HL-60/S4 treated with phorbol 12-myristate 13-acetate at 8.2 ng/mL for 4 days and 3 days (cell line): Measurements from ENCODE around the gene RPL21.
"Not testable (repeated sequence)": the region's sequence is repeated elsewhere in the genome, so short reads cannot be mapped to it uniquely, and the experiment has no call there.

Source experiments
- in situ Hi-C: fragments of 300-500 bp; cut with MboI; formaldehyde crosslinking; loops from 2 replicates; pipeline ENCODE4 v1.15.0; 2022; ENCODE audit warnings: low sequenced_read_pairs

Gene RPL21

DNA sequence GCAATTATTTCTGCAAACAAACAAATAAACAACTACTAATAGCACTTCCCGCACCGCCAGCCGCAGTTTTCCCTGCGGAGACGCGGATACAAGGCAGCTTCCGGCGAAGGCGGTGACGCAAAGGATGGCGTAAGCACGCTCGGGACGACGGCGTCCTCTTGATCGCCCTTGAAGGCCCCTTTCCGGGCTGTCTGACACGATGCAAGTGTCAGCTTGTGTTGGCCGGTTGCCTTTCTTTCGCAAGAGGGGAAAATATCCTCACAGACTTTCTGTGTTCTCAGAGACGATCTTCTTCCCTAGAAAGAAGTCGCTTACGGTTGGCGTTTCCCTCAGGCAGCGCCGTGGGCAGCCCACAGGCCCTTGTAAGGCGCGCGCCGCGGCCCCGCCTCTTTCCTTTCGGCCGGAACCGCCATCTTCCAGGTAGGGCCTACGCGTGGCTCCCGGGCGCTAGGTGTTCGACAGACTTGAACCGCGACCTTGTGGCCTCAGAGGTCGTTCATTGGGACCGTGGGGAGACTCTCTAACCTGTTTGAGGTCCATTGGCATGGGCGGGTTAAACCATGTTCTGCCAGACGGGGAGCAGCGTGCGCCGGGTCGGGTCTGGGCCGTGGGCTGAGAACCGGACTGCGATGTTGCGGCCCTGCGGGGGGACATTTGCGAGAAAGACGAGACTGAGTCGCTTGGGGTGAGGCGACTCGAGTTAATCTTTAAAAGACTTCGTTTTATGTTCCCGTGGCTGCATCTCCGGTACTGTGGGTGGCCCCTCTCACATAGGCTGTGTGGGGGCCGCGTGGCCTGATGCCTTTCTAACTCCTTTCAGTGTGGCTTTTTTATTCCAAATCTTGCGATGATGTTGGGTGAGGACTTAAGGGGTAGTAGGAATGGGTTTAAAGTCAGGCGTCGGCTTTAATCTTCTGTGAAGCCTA, at the start of gene RPL21:
Gene RPL21, plus strand, starts transcription at position 393 of the 926 bp plus-strand sequence. CDS start 2,219 bp downstream, outside the sequence.
- in situ Hi-C loops = no loop called here

DNA sequence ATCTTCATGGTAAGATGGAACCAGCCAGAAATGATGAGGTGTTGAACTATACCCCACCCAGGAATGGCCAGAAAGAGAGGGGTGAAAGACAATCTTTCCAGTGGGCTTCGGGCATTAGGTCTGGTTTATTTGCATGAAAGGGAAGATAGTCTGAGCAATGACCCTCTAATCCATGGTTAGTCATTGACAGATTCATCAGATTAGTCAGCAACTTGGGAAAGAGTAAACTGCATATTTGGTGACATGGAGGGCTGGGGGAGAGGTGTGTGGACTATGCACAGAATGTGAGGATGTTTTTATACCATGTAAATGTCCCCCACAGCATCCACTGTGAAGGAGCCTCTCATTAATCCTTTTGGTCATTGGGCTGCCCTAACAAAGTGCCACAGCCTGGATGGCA, 49.7 kb upstream of the RPL21 start:
- in situ Hi-C loops = no loop called here

DNA sequence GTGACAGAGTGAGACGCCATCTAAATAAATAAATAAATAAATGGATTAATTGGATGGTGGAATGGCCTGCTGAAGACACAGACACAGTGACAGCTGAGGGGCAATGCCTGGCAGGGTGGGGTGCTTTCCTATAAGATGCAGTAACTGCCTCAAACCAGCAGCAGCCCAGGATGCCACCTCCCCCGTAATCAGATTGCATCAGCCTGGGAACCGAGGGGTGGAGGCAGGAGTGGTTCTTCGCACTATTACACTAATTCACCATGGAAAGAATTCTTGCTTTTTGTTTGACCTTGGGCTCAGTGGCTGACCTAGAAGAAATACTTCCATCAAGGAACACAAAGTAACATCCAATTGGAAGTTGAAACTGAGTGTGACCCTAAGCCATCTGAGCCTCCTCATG, 48.2 kb upstream of the RPL21 start:
- in situ Hi-C loops = no loop called here

DNA sequence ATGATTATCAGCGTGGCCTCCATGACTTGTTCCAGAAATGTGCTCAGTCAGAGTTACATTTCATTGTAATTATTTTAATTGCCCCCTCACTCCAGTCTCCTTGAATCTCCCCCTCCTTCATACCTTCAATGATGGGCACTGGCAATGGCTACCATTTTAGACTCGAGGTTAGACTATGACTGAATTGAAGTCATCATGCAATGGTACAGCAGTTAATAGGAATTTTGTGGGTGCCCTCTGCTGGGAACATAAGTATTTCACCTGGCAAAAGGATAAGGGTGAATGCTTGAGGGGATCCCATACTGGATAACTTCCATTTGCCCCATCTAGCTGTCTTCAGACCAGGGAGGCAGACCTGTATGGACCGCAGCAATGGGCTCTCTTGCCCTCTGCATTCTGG, 47.5 kb upstream of the RPL21 start:
- in situ Hi-C loops = no loop called here

DNA sequence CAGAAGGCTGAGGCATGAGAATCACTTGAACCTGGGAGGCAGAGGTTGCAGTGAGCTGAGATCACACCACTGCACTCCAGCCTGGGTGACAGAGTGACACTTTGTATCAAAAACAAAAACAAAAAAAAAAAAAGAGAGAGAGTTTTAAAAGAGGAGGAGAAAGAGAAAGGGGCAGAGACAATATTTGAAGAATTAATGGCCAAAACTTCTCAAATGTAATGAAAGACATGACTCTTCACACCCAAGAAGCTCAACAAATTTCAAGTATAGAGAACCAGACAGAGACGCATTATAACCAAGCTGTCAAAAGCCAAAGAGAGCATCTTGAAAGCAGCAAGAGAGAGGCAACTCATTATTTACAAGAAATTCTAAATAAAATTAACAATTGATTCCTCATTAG, 42.8 kb upstream of the RPL21 start:
- in situ Hi-C loops = no loop called here

DNA sequence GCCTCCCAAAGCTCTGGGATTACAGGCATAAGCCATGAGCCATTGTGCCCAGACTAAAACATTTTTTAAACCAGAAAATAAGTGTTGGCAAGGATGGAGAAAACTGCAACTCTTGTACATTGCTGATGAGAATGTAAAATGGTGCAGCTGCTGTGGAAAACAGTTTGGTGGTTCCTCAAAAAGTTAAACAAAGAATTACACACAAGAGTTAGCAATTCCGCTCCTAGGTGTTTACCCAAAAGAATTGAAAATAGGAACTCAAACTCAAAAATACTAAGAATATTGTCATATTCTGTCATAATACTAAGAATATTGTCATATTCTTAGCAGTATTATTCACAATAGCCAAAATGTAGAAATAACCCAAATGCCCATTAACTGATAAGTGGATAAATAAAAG, 40.1 kb upstream of the RPL21 start:
- in situ Hi-C loops = no loop called here

DNA sequence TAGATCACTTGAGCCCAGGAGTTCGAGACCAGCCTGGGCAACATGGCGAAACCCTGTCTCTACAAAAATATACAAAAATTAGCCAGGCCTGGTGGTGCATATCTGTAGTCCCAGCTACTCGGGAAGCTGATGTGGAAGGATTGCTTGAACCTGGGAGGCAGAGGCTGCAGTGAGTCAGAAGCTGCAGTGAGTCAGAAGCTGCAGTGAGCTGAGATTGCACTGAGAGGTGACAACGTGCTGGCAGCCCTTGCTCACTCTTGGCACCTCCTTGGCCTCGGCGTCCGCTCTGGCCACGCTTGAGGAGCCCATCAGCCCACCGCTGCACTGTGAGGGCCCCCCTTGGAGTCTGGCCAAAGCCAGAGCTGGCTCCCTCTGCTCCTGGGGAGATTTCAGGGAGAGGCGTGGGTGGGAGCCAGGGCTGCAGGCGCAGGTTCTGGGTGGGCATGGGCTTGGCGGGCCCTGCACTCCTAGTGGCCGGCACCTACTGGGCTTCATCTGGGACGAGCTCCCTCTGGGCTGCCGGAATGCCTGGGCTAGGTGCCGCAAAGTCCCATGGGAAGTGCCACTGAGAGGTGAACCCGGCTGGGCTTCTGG, 39.5 kb upstream of the RPL21 start:
- in situ Hi-C loops = no loop called here

DNA sequence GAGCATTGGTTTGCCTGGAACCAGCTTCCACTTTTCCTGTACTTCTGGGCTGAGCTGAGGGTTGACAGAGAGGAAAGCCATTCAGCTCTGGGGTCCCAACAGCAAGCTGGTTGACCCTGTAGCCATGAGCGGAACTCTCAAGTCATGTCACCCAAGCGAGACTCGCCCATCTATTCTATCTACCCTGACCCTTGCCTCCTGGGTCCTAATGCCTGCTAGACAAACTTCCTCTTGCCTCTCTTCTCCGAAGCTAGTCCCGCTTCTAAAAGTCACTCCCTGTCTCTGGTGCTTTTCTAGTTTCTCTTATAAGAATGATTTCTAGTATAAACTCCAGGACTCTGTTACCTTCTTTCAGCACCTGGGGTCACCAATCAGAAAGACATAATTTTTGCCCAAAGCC, 38.0 kb upstream of the RPL21 start:
- in situ Hi-C loops = not testable (repeated sequence)

DNA sequence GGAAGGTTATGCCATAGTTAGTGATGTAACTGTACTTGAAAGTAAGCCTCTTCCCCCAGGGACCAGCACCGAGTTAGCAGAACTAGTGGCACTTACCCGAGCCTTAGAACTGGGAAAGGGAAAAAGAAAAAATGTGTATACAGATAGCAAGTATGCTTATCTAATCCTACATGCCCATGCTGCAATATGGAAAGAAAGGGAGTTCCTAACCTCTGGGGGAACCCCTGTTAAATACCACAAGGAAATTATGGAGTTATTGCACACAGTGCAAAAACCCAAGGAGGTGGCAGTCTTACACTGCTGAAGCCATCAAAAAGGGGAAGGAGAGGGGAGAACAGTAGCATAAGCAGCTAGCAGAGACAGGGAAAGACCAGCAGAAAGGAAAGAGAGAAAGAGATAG, 33.6 kb upstream of the RPL21 start:
- in situ Hi-C loops = not testable (repeated sequence)

DNA sequence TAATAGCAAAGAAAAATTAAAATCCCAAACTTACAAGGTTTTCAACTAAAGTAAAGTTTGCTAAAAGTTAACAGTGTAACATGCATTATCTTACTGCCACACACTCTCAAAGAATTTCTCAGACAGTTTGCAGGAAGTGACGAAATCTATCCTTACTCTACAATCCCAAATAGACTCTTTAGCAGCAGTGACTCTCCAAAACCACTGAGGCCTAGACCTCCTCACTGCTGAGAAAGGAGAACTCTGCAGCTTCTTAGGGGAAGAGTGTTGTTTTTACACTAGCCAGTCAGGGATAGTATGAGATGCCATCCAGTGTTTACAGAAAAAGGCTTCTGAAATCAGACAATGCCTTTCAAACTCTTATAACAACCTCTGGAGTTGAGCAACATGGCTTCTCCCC, 32.5 kb upstream of the RPL21 start:
- in situ Hi-C loops = not testable (repeated sequence)

DNA sequence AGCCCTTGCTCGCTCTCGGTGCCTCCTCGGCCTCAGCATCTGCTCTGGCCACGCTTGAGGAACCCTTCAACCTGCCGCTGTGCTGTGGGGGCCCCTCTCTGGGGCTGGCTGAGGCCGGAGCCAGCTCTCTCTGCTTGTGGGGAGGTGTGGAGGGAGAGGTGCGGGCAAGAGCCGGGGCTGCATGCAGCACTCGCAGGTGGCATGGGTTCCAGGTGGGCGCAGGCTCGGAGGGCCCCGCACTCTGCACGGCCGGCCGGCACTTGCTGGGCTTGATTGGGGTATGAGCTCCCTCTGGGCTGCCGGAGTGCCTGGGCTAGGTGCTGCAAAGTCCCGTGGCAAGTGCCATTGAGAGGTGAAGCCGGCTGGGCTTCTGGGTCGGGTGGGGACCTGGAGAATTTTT, 31.7 kb upstream of the RPL21 start:
- in situ Hi-C loops = no loop called here

DNA sequence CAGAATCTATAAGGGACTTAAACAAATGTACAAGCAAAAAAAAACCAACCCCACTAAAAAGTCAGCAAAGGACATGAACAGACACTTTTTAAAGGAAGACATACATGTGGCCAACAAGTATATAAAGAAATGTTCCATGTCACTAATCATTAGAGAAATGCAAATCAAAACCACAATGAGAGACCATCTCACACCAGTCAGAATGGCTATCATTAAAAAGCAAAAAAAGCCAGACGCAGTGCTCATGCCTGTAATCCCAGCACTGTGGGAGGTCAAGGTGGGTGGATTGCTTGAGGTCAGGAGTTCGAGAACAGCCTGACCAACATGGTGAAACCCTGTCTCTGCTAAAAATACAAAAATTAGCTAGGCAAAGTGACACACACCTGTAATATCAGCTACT, 29.3 kb upstream of the RPL21 start:
- in situ Hi-C loops = not testable (repeated sequence)

DNA sequence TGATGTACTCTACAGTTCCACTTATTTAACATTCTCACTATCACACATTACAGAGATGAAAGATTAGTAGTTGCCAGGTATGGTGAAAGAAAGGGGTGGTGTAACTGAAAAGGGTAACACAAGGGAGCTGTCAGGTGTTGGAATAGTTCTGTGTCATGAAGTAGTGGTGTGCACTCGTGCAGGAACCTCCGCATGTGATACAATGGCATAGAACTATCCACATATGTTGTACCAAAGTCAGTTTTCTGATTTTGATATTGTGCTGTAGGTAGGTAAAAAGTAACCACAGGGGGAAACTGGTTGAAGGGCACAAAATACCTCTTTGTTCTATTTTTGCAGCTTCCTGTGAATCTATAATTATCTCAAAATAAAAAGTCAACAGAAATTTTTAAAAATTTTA, 24.4 kb upstream of the RPL21 start:
- in situ Hi-C loops = no loop called here

DNA sequence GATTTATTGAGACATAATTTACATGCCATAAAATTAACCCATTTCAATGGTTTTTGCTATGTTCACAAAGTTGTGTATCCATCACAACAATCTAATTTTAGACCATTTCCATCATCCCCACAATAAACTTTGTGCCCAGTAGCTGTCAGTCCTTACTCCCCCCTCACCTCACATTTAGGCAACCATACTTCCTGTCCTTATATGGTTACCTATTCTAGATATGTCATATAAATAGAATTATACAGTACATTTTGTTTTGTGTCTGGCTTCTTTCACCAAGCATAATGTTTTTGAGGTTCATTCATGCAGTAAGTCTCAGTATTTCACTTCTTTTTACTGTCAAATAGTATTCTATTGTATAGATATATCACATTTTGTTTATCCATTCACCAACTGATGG, 23.2 kb upstream of the RPL21 start:
- in situ Hi-C loops = no loop called here

DNA sequence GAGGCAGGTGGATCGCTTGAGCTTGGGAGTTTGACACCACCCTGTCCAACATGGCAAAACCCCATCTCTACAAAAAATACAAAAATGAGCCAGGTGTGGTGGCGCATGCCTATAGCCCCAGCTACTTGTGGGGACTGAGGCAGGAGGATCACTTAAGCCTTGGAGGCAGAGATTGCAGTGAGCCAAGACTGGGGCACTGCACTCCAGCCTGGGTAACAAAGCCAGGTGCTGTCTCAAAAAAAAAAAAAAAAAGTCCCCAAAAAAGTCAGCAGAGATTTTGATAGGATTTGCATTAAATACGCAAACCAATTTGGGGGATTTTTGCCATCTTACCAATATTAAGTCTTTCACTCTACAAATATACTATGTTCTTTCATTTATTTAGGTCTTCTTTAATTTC, 21.7 kb upstream of the RPL21 start:
- in situ Hi-C loops = no loop called here

DNA sequence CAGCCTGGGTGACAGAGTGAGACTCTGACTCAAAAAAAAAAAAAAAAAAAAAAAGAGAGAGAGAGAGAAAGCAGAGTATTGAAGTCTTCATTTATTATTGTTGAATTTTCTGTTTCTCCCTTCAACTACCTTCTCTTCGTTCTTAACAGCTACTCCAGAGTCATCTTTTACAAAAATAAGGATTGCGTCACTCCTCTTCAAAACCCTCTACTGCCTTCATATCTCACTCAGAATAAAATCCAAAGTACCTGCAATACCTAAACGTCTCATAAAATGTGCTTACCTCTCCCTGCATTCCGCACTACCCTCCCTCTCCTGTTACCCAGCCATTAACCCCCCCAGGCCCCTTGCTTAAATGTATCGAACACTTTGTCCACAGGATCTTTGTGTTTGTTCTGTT, 17.4 kb upstream of the RPL21 start:
- in situ Hi-C loops = no loop called here

DNA sequence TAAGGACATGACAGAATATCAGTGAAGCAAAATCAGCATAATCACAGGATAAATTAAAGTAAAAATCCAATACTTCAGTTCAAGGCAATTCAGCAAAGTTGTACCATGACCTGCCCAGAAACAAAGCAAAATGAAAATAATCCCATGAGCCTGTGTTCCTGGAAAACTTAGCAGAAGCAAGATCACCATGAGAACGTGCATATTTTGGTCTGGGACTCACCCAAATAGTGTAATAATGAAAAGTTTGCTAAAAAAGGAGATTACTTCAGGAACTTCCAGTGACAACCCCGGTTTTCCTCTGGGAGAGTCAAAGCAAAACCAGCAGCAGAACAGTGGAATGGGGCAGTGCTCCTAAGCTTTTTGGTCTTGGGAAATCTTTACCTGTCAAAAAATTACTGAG, 14.9 kb upstream of the RPL21 start:
- in situ Hi-C loops = no loop called here

DNA sequence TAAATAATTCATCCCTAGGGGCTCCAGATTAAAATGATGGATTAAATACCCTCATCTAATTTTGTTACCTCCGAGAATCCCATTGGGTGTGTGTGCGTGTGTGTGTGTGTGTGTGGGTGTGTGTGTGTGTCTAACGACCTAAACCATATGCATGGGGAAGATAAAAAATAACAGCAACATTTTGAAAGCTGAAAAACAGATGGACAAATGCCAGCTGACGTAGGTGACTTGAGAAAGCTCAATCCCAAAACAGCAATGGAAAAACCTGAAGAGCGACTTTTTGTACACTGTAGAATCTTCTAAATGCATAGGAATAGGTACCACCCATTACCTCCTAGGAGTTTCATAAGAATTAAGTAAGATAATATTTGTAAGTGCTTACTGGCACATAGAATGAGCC, 8.7 kb upstream of the RPL21 start:
- in situ Hi-C loops = no loop called here

DNA sequence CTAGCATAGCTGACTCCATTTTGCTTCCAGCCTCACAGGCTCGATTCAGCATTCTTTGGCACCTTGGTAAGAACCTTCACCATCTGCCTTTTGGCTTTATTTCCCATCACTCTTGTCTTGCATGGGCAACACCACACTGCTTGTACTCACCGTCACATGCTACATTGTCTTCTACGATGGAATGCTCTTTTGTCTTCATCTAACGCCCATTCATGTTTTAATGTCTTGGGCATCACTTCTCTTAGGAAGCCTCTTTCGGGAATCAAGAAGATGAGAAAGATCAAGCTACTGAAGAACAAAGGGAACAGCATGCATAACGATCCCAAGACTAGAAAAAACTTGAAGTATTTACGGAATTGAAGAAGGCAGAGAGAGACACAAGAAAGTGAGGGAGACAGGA, 5.7 kb upstream of the RPL21 start:
- in situ Hi-C loops = no loop called here

DNA sequence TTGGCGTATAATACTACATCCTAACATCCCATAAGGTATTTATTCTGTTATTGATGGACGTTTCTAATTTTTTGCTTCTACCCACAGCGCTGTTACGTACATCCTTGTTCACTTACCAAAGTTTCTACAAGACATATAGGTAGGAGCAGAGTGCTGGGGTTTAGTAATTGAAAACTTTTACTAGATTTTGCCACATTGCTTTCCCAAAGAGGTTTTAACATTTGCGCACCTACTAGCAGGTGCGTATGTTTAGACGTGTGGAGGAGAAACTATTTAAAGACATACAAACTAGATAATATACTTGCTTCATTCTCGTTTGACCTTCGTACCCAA, 559 bp upstream of the RPL21 start:
- in situ Hi-C loops = no loop called here

DNA sequence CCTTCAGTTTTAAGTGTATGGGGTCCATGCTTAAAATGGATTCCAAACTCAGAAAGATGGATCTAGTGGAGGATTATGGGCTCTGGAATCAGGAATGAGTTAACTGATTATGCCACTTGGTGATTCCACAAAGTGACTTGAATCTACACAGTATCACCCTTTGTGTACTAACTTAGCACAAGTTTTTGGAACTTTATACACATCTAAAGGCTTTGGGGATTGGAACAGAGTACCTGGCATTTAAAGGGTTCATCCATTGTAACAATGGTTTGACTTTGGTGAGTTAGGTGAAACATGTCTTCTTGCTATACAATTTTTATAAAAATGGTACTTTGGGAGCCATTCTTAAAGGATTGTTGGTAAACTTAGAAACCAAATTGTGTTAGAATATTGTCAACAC, 1.1 kb downstream of the RPL21 start:
- in situ Hi-C loops = no loop called here

DNA sequence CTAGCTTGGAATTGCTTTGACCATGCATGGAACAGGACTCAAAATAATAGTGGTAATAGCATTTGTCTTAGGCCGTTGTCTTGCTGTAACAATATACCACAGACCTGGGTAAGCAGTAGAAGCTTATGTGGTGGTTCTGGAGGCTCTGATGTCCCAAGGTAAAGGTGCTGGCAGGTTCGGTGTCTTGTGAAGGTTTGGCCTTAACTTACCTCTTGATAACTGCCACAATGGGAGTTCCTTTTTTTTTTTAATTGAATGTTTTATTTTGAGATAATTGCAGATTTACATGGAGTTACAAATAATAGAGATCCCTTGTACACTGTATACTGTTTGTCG, 5.8 kb downstream of the RPL21 start:
- in situ Hi-C loops = no loop called here
